Endothelial cell of umbilical vein (primary cell): ENCODE measurements around the gene ATP6V1D.

ENCODE experiments used
- CTCF ChIP-seq, 2 donors: IDR thresholded peaks; 1 replicate in 1 of 2; 2 replicates in 1 of 2; pipeline ENCODE4 v1.5.1; 2011; ENCODE audit warnings: low read length in 2 of 2, mild to moderate bottlenecking in 2 of 2, moderate library complexity in 2 of 2, control low read depth in 1 of 2, inconsistent platforms in 1 of 2, low read depth in 1 of 2; ENCODE audit not compliant: insufficient read depth in 1 of 2; ENCODE audit errors: extremely low read depth in 1 of 2
- EZH2 ChIP-seq: IDR thresholded peaks from 2 replicates; pipeline ENCODE4 v1.6.1; 2012; ENCODE audit warnings: borderline replicate concordance, low read depth, mild to moderate bottlenecking, moderate library complexity, low read length, inconsistent platforms; ENCODE audit not compliant: severe bottlenecking
- GATA2 ChIP-seq: IDR thresholded peaks from 2 replicates; pipeline ENCODE4 v1.7.0; 2011; ENCODE audit warnings: low read depth, mild to moderate bottlenecking, moderate library complexity, mixed read lengths, low read length; ENCODE audit not compliant: insufficient read length, insufficient read depth
- MAX ChIP-seq: IDR thresholded peaks from 2 replicates; pipeline ENCODE4 v1.6.1; 2011; ENCODE audit not compliant: insufficient read depth, insufficient read length
- MYC ChIP-seq: IDR thresholded peaks from one replicate; pipeline ENCODE4 v1.6.1; 2011; ENCODE audit warnings: mild to moderate bottlenecking, low read depth, low read length
- POLR2A ChIP-seq: IDR thresholded peaks from 2 replicates; pipeline ENCODE4 v1.6.1; 2012; ENCODE audit warnings: low read depth, mild to moderate bottlenecking, control low read depth, low read length

- TF ChIP-seq CTCF (IDR thresholded peaks at IDR 0.05; ENCODE audit: extremely low read depth in 1 of 2, insufficient read depth in 1 of 2, low read depth in 1 of 2, low read length in 2 of 2): no peak
- no peak for TF ChIP-seq EZH2
- TF ChIP-seq MAX: no peak
- TF ChIP-seq POLR2A: no peak
- no peak for TF ChIP-seq MYC
- peak; percentile 33 for TF ChIP-seq GATA2
Measured at GRCh38 chr14:67373347-67373746, 13.7 kb upstream of the ATP6V1D start.
